HCT116 (cell line): ENCODE measurements around the gene CWF19L1. TPM values are rescaled to one million over a fixed set of nuclear protein-coding genes. Genes with fewer than 3 reads are reported as not detected.

Source experiments
- ATAC-seq: fragments of 200-7000 bp; cut with Tn5 transposase; 2 replicates; pipeline ENCODE4 v1.9.1; 2020; ENCODE audit warnings: mild to moderate bottlenecking, moderate library complexity
- BruUV-seq: library from RNA; stranded (reverse); fragments of 400-500 nt; replicated peaks from 2 replicates; lab custom pipeline; 2021; lab: Mats Ljungman, UMichigan
- CTCF ChIA-PET: fragments of 300-600 bp; sonication (Branson Sonifier 250); formaldehyde crosslinking; loops from one replicate; lab custom pipeline; 2021; ENCODE audit warnings: antibody characterized with exemption; lab: Charles Lee
- POLR2A ChIA-PET: fragments of 300-600, 350-600 bp; sonication (Branson Sonifier 250); formaldehyde crosslinking; loops from one replicate; lab custom pipeline; 2021; ENCODE audit warnings: antibody characterized with exemption; lab: Charles Lee
- RAD21 ChIA-PET, 2 experiments: fragments of 300-600 bp; sonication (Branson Sonifier 250); formaldehyde crosslinking; loops; one replicate each; lab custom pipeline; 2023; ENCODE audit warnings: low total read pairs in 2 of 2; ENCODE audit not compliant: uncharacterized antibody in 2 of 2, unreplicated experiment in 2 of 2, low non-redundant PET in 1 of 2; lab: Charles Lee
- DNase-seq: peaks from one replicate; pipeline ENCODE4 v3.0.0-alpha.2; 2010; ENCODE audit warnings: low read depth, low spot score
- H2AFZ ChIP-seq: fragments of 200-600 bp; shearing (Covaris generic), sonication (generic); 2 replicates; pipeline ENCODE4 v1.6.1; 2017; ENCODE audit warnings: low read depth, mixed run types, mixed read lengths, antibody characterized with exemption, low read length; ENCODE audit not compliant: poor library complexity, severe bottlenecking
- H3K27ac ChIP-seq: 2 replicates; pipeline ENCODE4 v1.5.1; 2012; ENCODE audit warnings: low read depth, low read length
- H3K27me3 ChIP-seq: fragments of 200-600 bp; sonication (generic); 2 replicates; pipeline ENCODE4 v1.6.1; 2016; ENCODE audit warnings: mixed run types, low read length, mixed read lengths; ENCODE audit not compliant: insufficient read depth
- H3K36me3 ChIP-seq, 2 experiments: fragments of 200-500 bp in 1 of 2; fragments of 200-600 bp in 1 of 2; sonication (Bioruptor generic) in 1 of 2; sonication (generic) in 1 of 2; 2 replicates each; pipeline versions ENCODE4 v1.5.1 to v1.6.1; 2014 to 2016; ENCODE audit warnings: low read length in 2 of 2, inconsistent platforms in 1 of 2, mixed read lengths in 1 of 2, mixed run types in 1 of 2; ENCODE audit not compliant: insufficient read depth in 2 of 2, control insufficient read depth in 1 of 2
- H3K4me1 ChIP-seq, 2 experiments: fragments of 200-600 bp in 1 of 2; sonication (generic) in 1 of 2; 2 replicates each; pipeline versions ENCODE4 v1.5.1 to v1.6.1; 2012 to 2017; ENCODE audit warnings: low read length in 2 of 2, inconsistent platforms in 1 of 2, mild to moderate bottlenecking in 1 of 2, mixed read lengths in 1 of 2, mixed run types in 1 of 2, moderate library complexity in 1 of 2; ENCODE audit not compliant: insufficient read depth in 2 of 2, control insufficient read depth in 1 of 2
- H3K4me2 ChIP-seq: fragments of 200-600 bp; sonication (generic); 2 replicates; pipeline ENCODE4 v1.6.1; 2017; ENCODE audit warnings: mixed run types, low read length, mixed read lengths
- H3K4me3 ChIP-seq, 2 experiments: fragments of 200-600 bp in 1 of 2; sonication (generic) in 1 of 2; replicated peaks in 1 of 2; 2 replicates each; pipeline ENCODE4 v1.5.1; 2011 to 2016; ENCODE audit warnings: low read length in 2 of 2, control low read depth in 1 of 2, low read depth in 1 of 2, mild to moderate bottlenecking in 1 of 2, mixed read lengths in 1 of 2, mixed run types in 1 of 2
- H3K79me2 ChIP-seq: fragments of 200-600 bp; sonication (generic); 2 replicates; pipeline ENCODE4 v1.6.1; 2017; ENCODE audit warnings: mild to moderate bottlenecking, mixed run types, low read length, moderate library complexity, mixed read lengths; ENCODE audit not compliant: insufficient read depth
- H3K9ac ChIP-seq: fragments of 200-600 bp; sonication (generic); 2 replicates; pipeline ENCODE4 v1.6.1; 2016; ENCODE audit warnings: low read length, mixed read lengths
- H3K9me2 ChIP-seq: fragments of 200-600 bp; sonication (generic), shearing (Covaris generic); 2 replicates; pipeline ENCODE4 v1.6.1; 2017; ENCODE audit warnings: mixed run types, mild to moderate bottlenecking, moderate library complexity; ENCODE audit not compliant: insufficient read depth
- H3K9me3 ChIP-seq, 2 experiments: fragments of 200-500 bp in 1 of 2; fragments of 200-600 bp in 1 of 2; sonication (Bioruptor generic) in 1 of 2; sonication (generic) in 1 of 2; 2 replicates each; pipeline ENCODE4 v1.6.1; 2014 to 2017; ENCODE audit warnings: low read length in 2 of 2, mixed read lengths in 2 of 2, inconsistent platforms in 1 of 2, low read depth in 1 of 2, mild to moderate bottlenecking in 1 of 2, mixed run types in 1 of 2, moderate library complexity in 1 of 2; ENCODE audit not compliant: control insufficient read depth in 1 of 2, insufficient read depth in 1 of 2
- H4K20me1 ChIP-seq: fragments of 200-600 bp; sonication (generic), shearing (Covaris generic); 2 replicates; pipeline ENCODE4 v1.6.1; 2017; ENCODE audit warnings: mixed run types, mild to moderate bottlenecking, moderate library complexity; ENCODE audit not compliant: insufficient read depth
- CEBPB ChIP-seq: IDR thresholded peaks from 2 replicates; pipeline ENCODE4 v1.6.1; 2012; ENCODE audit warnings: low read depth
- EGR1 ChIP-seq: IDR thresholded peaks from 2 replicates; pipeline ENCODE4 v1.6.1; 2012; ENCODE audit warnings: low read depth
- ELF1 ChIP-seq: IDR thresholded peaks from 2 replicates; pipeline ENCODE4 v1.6.1; 2012; ENCODE audit warnings: low read depth, borderline replicate concordance
- EZH2phosphoT487 ChIP-seq: fragments of 200-600 bp; IDR thresholded peaks from 2 replicates; pipeline ENCODE4 v1.6.1; 2018; ENCODE audit warnings: antibody characterized with exemption, borderline replicate concordance
- FOSL1 ChIP-seq: IDR thresholded peaks from 2 replicates; pipeline ENCODE4 v1.6.1; 2012; ENCODE audit warnings: low read depth
- POLR2A ChIP-seq: IDR thresholded peaks from 2 replicates; pipeline ENCODE4 v1.7.0; 2011; ENCODE audit warnings: borderline replicate concordance; ENCODE audit not compliant: insufficient read depth, insufficient read length; ENCODE audit errors: extremely low read depth
- POLR2AphosphoS5 ChIP-seq: IDR thresholded peaks from 2 replicates; pipeline ENCODE4 v1.6.1; 2011; ENCODE audit warnings: mild to moderate bottlenecking, low read depth, low read length, moderate library complexity
- RAD21 ChIP-seq: IDR thresholded peaks from 2 replicates; pipeline ENCODE4 v1.6.1; 2012; ENCODE audit warnings: low read depth, mild to moderate bottlenecking
- SIN3A ChIP-seq: IDR thresholded peaks from 2 replicates; pipeline ENCODE4 v1.6.1; 2012; ENCODE audit warnings: low read depth
- SP1 ChIP-seq: IDR thresholded peaks from 2 replicates; pipeline ENCODE4 v1.6.1; 2012; ENCODE audit warnings: low read depth
- SRF ChIP-seq: IDR thresholded peaks from 2 replicates; pipeline ENCODE4 v1.6.1; 2012; ENCODE audit warnings: low read depth
- YY1 ChIP-seq: IDR thresholded peaks from 2 replicates; pipeline ENCODE4 v1.6.1; 2011; ENCODE audit warnings: low read length, low read depth, moderate library complexity, mild to moderate bottlenecking; ENCODE audit not compliant: insufficient replicate concordance; ENCODE audit errors: extremely low read depth
- ZFX ChIP-seq: fragments of 450-650 bp; IDR thresholded peaks from 2 replicates; pipeline ENCODE4 v1.6.1; 2017
- intact Hi-C: fragments of 100-400 bp; cut with micrococcal nuclease; formaldehyde crosslinking; loops from 2 replicates; pipeline ENCODE4 v1.10.0; 2022
- total RNA-seq: library from RNA; stranded (reverse); gene quantifications from one replicate; pipeline ENCODE4 v1.2.1, GENCODE V29; 2021; ENCODE audit not compliant: unreplicated experiment
- TF ChIP-seq, protein P1 (sequence below): IDR thresholded peaks from 2 replicates; pipeline ENCODE4 v1.6.1; 2012
- TF ChIP-seq, protein P2 (sequence below), 3 experiments: fragments of 200-600 bp in 1 of 3; sonication (generic) in 1 of 3; IDR thresholded peaks in 2 of 3; conservative IDR thresholded peaks in 1 of 3; 2 replicates each; pipeline ENCODE4 v1.5.1; 2012 to 2017; ENCODE audit warnings: low read depth in 2 of 3, low read length in 2 of 3, antibody characterized with exemption in 1 of 3, borderline replicate concordance in 1 of 3, control low read depth in 1 of 3, mild to moderate bottlenecking in 1 of 3, mixed read lengths in 1 of 3, mixed run types in 1 of 3, moderate library complexity in 1 of 3; ENCODE audit not compliant: insufficient read depth in 1 of 3

The CWF19L1 gene
- total RNA-seq, 1 experiment from 2014 or later = 41.7 TPM

DNA sequence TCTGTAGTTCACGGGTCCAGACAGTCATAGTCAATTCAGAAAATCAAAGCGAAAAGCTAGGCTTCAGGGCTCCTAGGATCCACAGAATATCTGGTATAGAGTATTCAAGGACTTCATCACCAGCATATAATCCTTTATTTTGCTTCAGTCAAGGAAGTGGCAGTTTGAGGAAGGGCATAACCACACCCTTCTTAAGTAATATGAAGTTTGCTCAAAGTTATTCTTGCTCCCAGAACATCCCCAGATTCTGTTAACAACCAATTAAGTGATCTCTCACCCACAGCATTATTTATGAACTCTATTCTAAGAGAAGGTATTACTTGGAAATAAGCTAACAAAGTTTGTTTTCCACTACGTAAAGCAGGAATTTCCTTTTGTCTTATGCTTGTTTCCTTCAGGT is 13.2 kb downstream of the CWF19L1 start:
- no peaks in the 10 kb centered on the region for H3K4me1 ChIP-seq
- H3K9me2 ChIP-seq = no peaks in the 10 kb centered on the region
- ATAC-seq (no peak), DNase-seq (no peak)
- H3K27ac ChIP-seq = no peak overlapping the region
- H3K4me3 ChIP-seq = no peak overlapping the region
- peaks cover 31 to 42% of the 10 kb centered on the region in 2 experiments for H3K36me3 ChIP-seq
- H3K9ac ChIP-seq = no peak overlapping the region
- ChIA-PET POLR2A (no interaction called here), RAD21 (no interaction called here), CTCF (interaction anchor here (1.4 kb wide), 1 partner anchor 265 kb away, joined by 3 read pairs; no protein-coding TSS in a partner anchor)
- H3K4me2 ChIP-seq = no peak overlapping the region
- peaks cover 6% of the 10 kb centered on the region for H3K79me2 ChIP-seq
- H3K27me3 ChIP-seq = no peaks in the 10 kb centered on the region
- H4K20me1 ChIP-seq = no peaks in the 10 kb centered on the region
- no peaks in the 10 kb centered on the region for H3K9me3 ChIP-seq
- TSS peak; percentile 10 for BruUV-seq
- no peak overlapping the region for H2AFZ ChIP-seq
- intact Hi-C loops = no loop called here
- TF ChIP-seq, protein P1, sequence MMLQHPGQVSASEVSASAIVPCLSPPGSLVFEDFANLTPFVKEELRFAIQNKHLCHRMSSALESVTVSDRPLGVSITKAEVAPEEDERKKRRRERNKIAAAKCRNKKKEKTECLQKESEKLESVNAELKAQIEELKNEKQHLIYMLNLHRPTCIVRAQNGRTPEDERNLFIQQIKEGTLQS = no peak
- TF ChIP-seq EGR1 = no peak
- no peak for TF ChIP-seq SP1
- TF ChIP-seq FOSL1 = no peak
- no peak for TF ChIP-seq RAD21
- no peak for TF ChIP-seq ELF1
- TF ChIP-seq SIN3A = no peak

DNA sequence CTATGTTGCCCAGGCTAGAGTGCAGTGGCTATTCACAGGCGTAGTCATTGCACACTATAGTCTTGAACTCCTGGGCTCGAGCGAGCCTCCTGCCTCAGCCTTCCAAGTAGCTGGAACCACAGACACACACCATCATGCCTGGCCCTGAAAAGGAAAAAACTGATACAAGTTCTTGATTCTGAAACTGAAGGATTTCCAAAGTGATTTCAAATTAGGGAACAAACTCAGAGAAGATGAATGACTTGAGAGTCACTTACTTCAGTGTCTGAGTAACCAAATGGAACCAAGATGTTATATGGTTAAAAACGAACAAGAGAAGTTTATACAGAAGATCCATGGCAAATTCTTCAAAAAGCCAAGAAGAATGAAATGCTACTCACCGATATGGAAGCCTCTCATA is 14.4 kb downstream of the CWF19L1 start:
- H3K4me1 ChIP-seq = no peaks in the 10 kb centered on the region
- H3K4me2 ChIP-seq = no peak overlapping the region
- H3K27me3 ChIP-seq = no peaks in the 10 kb centered on the region
- intact Hi-C loops = no loop called here
- H4K20me1 ChIP-seq = no peaks in the 10 kb centered on the region
- ChIA-PET POLR2A (no interaction called here), RAD21 (no interaction called here), CTCF (no interaction called here)
- peaks cover 36 to 47% of the 10 kb centered on the region in 2 experiments for H3K36me3 ChIP-seq
- H3K27ac ChIP-seq = no peak overlapping the region
- no peak overlapping the region for H3K9ac ChIP-seq
- H3K79me2 ChIP-seq = no peaks in the 10 kb centered on the region
- no peaks in the 10 kb centered on the region for H3K9me3 ChIP-seq
- H3K4me3 ChIP-seq = no peak overlapping the region
- no peak for DNase-seq
- H2AFZ ChIP-seq = no peak overlapping the region
- no TSS peak for BruUV-seq
- no peaks in the 10 kb centered on the region for H3K9me2 ChIP-seq
- TF ChIP-seq YY1 = no peak
- no peak for TF ChIP-seq ZFX
- TF ChIP-seq SRF = no peak
- TF ChIP-seq POLR2A = no peak
- no peak for TF ChIP-seq EZH2phosphoT487
- TF ChIP-seq, protein P2, sequence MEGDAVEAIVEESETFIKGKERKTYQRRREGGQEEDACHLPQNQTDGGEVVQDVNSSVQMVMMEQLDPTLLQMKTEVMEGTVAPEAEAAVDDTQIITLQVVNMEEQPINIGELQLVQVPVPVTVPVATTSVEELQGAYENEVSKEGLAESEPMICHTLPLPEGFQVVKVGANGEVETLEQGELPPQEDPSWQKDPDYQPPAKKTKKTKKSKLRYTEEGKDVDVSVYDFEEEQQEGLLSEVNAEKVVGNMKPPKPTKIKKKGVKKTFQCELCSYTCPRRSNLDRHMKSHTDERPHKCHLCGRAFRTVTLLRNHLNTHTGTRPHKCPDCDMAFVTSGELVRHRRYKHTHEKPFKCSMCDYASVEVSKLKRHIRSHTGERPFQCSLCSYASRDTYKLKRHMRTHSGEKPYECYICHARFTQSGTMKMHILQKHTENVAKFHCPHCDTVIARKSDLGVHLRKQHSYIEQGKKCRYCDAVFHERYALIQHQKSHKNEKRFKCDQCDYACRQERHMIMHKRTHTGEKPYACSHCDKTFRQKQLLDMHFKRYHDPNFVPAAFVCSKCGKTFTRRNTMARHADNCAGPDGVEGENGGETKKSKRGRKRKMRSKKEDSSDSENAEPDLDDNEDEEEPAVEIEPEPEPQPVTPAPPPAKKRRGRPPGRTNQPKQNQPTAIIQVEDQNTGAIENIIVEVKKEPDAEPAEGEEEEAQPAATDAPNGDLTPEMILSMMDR (IDR thresholded peaks at IDR 0.05 in 2 of 3, conservative IDR thresholded peaks at IDR 0.05 in 1 of 3; ENCODE audit: borderline replicate concordance in 1 of 3, insufficient read depth in 1 of 3, low read depth in 2 of 3, low read length in 2 of 3) = no peak
- no peak for TF ChIP-seq SIN3A
- TF ChIP-seq CEBPB = no peak
- no peak for TF ChIP-seq POLR2AphosphoS5
- TF ChIP-seq, protein P1 = no peak
- TF ChIP-seq RAD21 = no peak
- TF ChIP-seq, all 23 proteins: peak for 0
- no peak for ATAC-seq
